GM19025 (cell line): ENCODE data around the gene CPLANE1.
"Not testable (repeated sequence)": the region's sequence is repeated elsewhere in the genome, so short reads cannot be mapped to it uniquely, and the experiment has no call there.

Source experiments
- ATAC-seq: cut with Tn5 transposase; IDR thresholded peaks from one replicate; pipeline ENCODE4 v1.9.1; 2021; ENCODE audit warnings: mild to moderate bottlenecking, low read depth, moderate library complexity; ENCODE audit not compliant: unreplicated experiment

CPLANE1 gene

GRCh38 chr5:37248970-37249814 is at the start of gene CPLANE1:
Gene CPLANE1 (minus strand): TSS chr5:37249376. CDS start chr5:37247698, 1,678 bp downstream.
- peak; percentile 77 for ATAC-seq

- ATAC-seq, result not testable (repeated sequence)
Observed at GRCh38 chr5:37296313-37296712, 47.1 kb upstream of the CPLANE1 start.

DNA sequence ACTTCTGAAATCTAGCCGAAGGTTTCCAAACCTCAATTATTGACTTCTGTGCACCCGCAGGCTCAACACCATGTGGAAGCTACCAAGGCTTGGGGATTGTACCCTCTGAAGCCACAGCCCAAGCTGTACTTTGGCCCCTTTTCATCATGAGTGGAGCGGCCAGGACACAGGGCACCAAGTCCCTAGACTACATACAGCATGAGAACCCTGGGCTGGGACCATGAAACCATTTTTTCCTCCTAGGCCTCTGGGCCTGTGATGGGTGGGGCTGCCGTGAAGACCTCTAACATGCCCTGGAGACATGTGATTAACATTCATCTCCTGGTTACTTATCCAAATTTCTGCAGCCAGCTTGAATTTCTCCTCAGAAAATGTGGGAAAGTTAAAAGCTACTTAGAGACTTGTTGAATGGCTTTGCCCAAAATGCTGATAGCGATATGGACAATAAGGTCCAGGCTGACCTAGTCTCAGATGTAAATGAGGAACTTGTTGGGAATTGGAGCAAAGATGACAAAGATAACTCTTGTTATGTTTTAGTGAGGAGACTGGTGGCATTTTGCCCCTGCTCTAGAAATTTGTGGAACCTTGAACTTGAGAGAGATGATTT is 34.1 kb upstream of the CPLANE1 start:
- ATAC-seq, result no peak

GRCh38 chr5:37275511-37275910 is 26.3 kb upstream of the CPLANE1 start:
- ATAC-seq, result no peak

- ATAC-seq, result no peak
Observed at GRCh38 chr5:37272511-37272910, 23.3 kb upstream of the CPLANE1 start.

GRCh38 chr5:37268100-37268499 is 18.9 kb upstream of the CPLANE1 start:
- not testable (repeated sequence) for ATAC-seq

- ATAC-seq, result no peak
Observed at GRCh38 chr5:37255774-37256358, 6.7 kb upstream of the CPLANE1 start.

DNA sequence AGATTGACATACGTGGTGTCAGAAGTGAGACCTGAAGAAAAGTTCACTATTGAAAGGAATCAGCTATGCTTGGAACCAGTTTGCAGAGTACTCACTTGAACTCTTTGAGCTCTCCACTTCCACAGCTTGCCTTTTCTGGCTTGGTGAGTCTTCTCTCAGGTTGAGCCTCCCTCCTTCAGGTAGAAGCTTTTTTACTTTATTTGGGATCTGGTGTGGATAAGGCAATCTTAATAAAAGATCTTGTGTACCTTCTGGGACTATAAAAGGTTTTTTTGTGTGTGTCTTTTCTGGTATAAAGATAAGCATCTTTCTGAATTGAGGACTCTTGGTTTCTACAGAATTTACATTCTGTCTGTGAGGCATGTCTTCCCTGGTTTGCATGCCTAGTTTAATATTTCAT is 5.4 kb upstream of the CPLANE1 start:
- ATAC-seq, result no peak

- ATAC-seq, result no peak
Observed at GRCh38 chr5:37251665-37252064, 2.5 kb upstream of the CPLANE1 start.

DNA sequence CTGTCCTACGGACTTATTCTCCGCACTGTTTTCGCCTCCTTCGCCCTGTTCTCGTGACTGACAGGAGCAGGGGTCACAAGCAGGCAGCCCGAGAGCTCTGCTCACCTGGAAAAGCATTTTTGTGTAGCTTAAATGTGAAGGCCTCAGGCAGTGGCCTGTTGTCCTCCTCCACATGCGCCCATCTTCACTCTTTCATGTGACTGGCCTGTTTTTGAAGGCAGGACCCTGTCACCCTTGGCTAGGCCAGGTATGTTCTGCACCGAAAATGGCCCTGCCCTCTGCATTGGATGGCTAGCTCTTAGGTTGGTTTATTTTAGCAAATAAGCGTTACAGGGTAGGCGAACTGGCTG is 614 bp upstream of the CPLANE1 start:
- no peak for ATAC-seq

DNA sequence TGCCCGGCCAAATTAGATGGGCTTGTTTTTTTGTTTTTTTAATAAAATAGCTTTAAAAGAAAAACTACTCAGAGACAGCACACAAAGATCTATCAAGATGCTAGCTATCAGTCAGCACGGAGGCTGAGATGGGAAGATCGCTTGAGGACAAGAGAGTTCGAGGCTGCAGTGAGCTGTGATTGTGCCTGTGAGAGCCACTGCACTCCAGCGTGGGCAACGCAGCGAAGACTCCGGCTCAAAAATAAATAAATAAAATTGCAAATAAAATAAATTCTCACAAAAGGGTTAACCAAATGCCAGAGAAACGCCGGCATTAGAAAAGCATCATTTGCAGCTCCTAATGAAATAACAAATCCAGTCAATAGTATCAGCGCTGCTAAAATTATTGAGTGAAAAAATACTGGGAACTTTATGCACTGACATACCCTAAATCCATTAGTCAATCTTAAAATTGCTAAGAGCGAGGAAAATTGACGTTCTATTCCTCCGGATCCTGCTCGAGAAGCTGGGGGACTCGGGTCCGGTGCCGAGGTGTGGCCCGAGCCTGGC is 681 bp downstream of the CPLANE1 start:
- ATAC-seq, result no peak

DNA sequence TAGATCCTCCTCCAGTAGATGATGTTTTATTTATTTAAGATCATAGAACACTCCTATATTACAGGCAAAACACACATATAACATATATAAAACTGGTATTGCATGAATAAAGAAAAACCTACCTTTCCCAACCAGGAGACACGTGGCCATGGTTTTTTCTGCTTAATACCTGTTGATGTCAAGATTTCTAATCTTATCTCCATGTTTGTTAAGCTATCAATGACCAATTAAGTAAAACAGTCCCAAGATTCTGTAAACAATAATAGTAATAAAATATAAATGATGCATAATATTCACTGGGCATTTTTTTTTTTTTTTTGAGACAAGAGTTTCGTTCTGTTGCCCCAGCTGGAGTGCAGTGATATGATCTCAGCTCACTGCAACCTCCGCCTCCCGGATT is 1.7 kb downstream of the CPLANE1 start:
- no peak for ATAC-seq

DNA sequence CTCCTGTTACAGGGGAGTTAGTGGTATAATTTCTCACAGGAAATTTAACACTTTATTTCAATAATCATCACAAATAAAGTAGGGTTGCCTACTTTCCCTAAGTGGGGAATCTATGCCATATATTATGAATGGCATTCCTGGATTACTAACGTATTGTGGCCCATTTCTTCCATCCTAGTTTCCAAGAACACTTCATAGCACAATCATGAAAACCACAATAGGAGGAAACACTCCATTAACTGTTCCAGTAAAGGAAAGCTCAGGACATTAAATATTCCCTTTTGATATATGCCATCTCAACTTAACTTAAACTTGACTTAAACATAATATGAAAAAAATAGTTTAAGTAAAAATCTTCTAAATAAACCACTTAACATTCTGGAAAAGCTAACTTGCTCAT is 2.1 kb downstream of the CPLANE1 start:
- ATAC-seq, result no peak

- ATAC-seq, result no peak
Observed at GRCh38 chr5:37234288-37234687, 14.9 kb downstream of the CPLANE1 start.

GRCh38 chr5:37226377-37226776 is 22.8 kb downstream of the CPLANE1 start:
- ATAC-seq, result no peak

DNA sequence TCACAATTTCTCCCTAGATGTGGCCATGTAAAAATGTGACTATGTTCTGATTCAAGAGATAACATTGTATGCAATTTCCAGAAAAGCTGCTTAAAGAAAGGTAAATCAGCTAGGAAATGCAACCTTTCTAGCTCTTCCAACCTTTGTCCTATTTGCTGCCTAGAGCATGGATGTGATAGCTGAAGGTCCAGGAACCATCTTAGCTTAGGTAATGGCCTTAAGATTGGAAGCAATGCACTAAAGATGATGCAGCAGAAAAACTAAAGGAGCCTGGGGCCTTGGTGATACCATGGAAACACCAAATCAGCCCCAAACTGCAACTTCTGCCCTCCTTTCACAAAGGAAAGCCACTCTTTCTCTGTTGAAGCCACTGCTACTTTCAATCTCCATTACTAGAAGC is 27.0 kb downstream of the CPLANE1 start:
- no peak for ATAC-seq

DNA sequence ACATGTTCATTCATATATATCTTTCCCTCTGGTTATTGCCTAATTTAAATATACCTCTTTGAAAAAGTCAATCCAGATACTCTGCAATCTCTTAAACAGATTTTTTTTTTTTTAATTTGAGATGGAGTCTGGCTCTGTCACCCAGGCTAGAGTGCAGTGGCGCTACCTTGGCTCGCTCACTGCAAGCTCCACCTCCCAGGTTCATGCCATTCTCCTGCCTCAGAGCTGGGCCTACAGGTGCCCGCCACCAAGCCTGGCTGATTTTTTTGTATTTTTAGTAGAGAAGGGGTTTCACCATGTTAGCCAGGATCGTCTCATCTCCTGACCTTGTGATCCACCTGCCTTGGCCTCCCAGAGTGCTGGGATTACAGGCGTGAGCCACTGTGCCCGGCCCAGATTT is 28.8 kb downstream of the CPLANE1 start:
- ATAC-seq, result not testable (repeated sequence)

- not testable (repeated sequence) for ATAC-seq
Observed at GRCh38 chr5:37219384-37219783, 29.8 kb downstream of the CPLANE1 start.

GRCh38 chr5:37217976-37218375 is 31.2 kb downstream of the CPLANE1 start:
- ATAC-seq, result no peak

- no peak for ATAC-seq
Observed at GRCh38 chr5:37214550-37214949, 34.6 kb downstream of the CPLANE1 start.

DNA sequence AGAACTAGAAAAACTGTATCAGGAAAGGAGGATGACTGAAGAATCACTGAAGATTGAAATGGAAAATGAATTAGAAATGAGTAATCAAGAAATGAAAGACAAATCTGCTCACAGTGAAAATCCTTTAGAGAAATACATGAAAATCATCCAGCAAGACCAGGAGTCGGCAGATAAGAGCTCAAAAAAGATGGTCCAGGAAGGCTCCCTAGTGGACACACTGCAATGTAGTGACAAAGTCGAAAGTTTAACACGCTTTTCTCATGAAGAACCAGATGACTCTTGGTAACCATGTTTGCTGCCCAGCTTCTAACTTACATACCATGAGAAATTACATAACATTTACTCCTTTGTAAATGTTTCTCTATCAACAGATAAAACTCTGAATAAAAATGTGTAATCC is 37.1 kb downstream of the CPLANE1 start:
- ATAC-seq, result no peak
